NCI-H1048 (cell line): ENCODE data around the gene DEPDC7.

Experiments
- DNase-seq: peaks from one replicate; lab custom pipeline; 2025; lab: John Stamatoyannopoulos, UW

DEPDC7 gene

GRCh38 chr11:33062137-33062536, 46.5 kb downstream of the DEPDC7 start:
- DNase-seq, result no peak

GRCh38 chr11:33063326-33063881, 47.7 kb downstream of the DEPDC7 start:
- no peak for DNase-seq

GRCh38 chr11:33064033-33064825, 48.6 kb downstream of the DEPDC7 start:
- DNase-seq, result no peak

DNA sequence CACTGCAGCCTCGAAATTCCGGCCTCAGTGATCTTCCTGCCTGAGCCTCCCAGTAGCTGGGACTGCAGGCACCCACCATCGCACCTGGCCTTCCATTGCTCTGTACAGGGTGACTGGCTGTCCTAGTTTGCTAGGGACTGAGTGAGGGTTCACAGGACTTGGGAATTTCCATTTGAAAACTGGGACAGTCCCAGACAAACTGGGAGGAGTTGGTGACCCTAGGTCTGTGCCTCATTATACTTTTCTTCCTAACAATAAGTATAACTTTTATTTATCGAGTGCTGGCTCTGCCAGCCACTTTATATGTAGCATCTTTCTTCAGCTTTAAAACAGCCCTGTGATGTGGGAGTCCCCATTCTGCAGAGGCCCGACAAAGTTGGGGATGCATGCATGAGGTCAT, 49.2 kb downstream of the DEPDC7 start:
- DNase-seq, result no peak

- no peak for DNase-seq
Observed at GRCh38 chr11:33065445-33066178, 49.9 kb downstream of the DEPDC7 start.

GRCh38 chr11:33067294-33067693, 51.6 kb downstream of the DEPDC7 start:
- DNase-seq, result no peak

- DNase-seq, result no peak
Observed at GRCh38 chr11:33068611-33069340, 53.1 kb downstream of the DEPDC7 start.

GRCh38 chr11:33072465-33072864, 56.8 kb downstream of the DEPDC7 start:
- DNase-seq, result no peak
